ENCODE results near the gene GSDMA. TPM values are rescaled to one million over a fixed set of nuclear protein-coding genes. Genes with fewer than 3 reads are reported as not detected.

The GSDMA gene
- total RNA-seq, 4 donors from 2014 or later, result 0.11 to 0.99 (median 0.45) TPM; not detected in 1

- DNase-seq (ENCODE audit: extremely low spot score), result no peak
- intact Hi-C loops (cut with DNase I), result loop anchor here (10.0 kb wide), 1 partner anchor 197 kb away; no protein-coding TSS in a partner anchor
These were observed 10.7 kb upstream of the GSDMA start for GRCh38 chr17:39951924-39952679.

GRCh38 chr17:39952680-39953470, 9.9 kb upstream of the GSDMA start:
- TF ChIP-seq CTCF (IDR thresholded peaks at IDR 0.05) (no peak), EP300 (IDR thresholded peaks at IDR 0.05) (no peak), POLR2A (IDR thresholded peaks at IDR 0.05; ENCODE audit: low read depth) (no peak), POLR2AphosphoS5 (IDR thresholded peaks at IDR 0.05) (peak; percentile 64 to 71)
- intact Hi-C loops (cut with DNase I), result loop anchor here (10.0 kb wide), 1 partner anchor 198 kb away; no protein-coding TSS in a partner anchor
- Histone ChIP-seq H3K27ac (replicated peaks in 1 of 4) (peak overlapping the region; percentile 60 to 78 (median 66)), H3K27me3 (no peaks in the 10 kb centered on the region), H3K4me3 (peak overlapping the region; percentile 47 to 57 (median 49)), H3K4me1 (peaks cover 14 to 16% (median 15%) of the 10 kb centered on the region in 4 donors), H3K9me3 (no peaks in the 10 kb centered on the region), H3K36me3 (no peaks in the 10 kb centered on the region)
- DNase-seq (ENCODE audit: extremely low spot score), result peak; percentile 100
- 3% methylated on average over 16 of the region's 55 CpGs for WGBS

More at GRCh38 chr17:39951924-39952679, 10.7 kb upstream of the GSDMA start:
- Histone ChIP-seq H3K4me1 (peaks cover 14 to 16% (median 15%) of the 10 kb centered on the region in 4 donors), H3K27ac (replicated peaks in 1 of 4) (peak overlapping the region; percentile 56 to 63 (median 60)), H3K36me3 (no peaks in the 10 kb centered on the region), H3K4me3 (peak overlapping the region; percentile 47 to 57 (median 48)), H3K9me3 (no peaks in the 10 kb centered on the region), H3K27me3 (no peaks in the 10 kb centered on the region)
- WGBS, result 79% methylated on average over 17 of the region's 22 CpGs
- no peak for TF ChIP-seq EP300 (IDR thresholded peaks at IDR 0.05)
- no peak for TF ChIP-seq CTCF (IDR thresholded peaks at IDR 0.05)
- TF ChIP-seq POLR2AphosphoS5 (IDR thresholded peaks at IDR 0.05), result no peak
- no peak for TF ChIP-seq POLR2A (IDR thresholded peaks at IDR 0.05; ENCODE audit: low read depth)

GRCh38 chr17:39953471-39953888, 9.3 kb upstream of the GSDMA start:
- peak overlapping the region; percentile 53 to 78 (median 66) for H3K27ac ChIP-seq (replicated peaks in 1 of 4)
- H3K36me3 ChIP-seq, result no peaks in the 10 kb centered on the region
- no peaks in the 10 kb centered on the region for H3K9me3 ChIP-seq
- peaks cover 14 to 16% (median 15%) of the 10 kb centered on the region in 4 donors for H3K4me1 ChIP-seq
- DNase-seq (ENCODE audit: extremely low spot score), result no peak
- 9% methylated on average over 4 of the region's 9 CpGs for WGBS
- H3K4me3 ChIP-seq, result peak overlapping the region; percentile 38 to 50 (median 49)
- intact Hi-C loops (cut with DNase I), result loop anchor here (10.0 kb wide), 1 partner anchor 199 kb away; no protein-coding TSS in a partner anchor
- TF ChIP-seq POLR2A (IDR thresholded peaks at IDR 0.05; ENCODE audit: low read depth), result no peak
- no peak for TF ChIP-seq CTCF (IDR thresholded peaks at IDR 0.05)
- no peak for TF ChIP-seq EP300 (IDR thresholded peaks at IDR 0.05)
- no peak for TF ChIP-seq POLR2AphosphoS5 (IDR thresholded peaks at IDR 0.05)
- H3K27me3 ChIP-seq, result no peaks in the 10 kb centered on the region

- H3K27ac ChIP-seq (replicated peaks in 1 of 4), result no peak overlapping the region
- DNase-seq (ENCODE audit: extremely low spot score), result no peak
- intact Hi-C loops (cut with DNase I), result loop anchor here (10.0 kb wide), 1 partner anchor 200 kb away; no protein-coding TSS in a partner anchor
These were observed 7.9 kb upstream of the GSDMA start for GRCh38 chr17:39954876-39955275.

More at GRCh38 chr17:39954876-39955275, 7.9 kb upstream of the GSDMA start:
- no peaks in the 10 kb centered on the region for H3K36me3 ChIP-seq
- no peaks in the 10 kb centered on the region for H3K27me3 ChIP-seq
- no peak overlapping the region for H3K4me3 ChIP-seq
- TF ChIP-seq EP300 (IDR thresholded peaks at IDR 0.05) (no peak), POLR2AphosphoS5 (IDR thresholded peaks at IDR 0.05) (no peak), POLR2A (IDR thresholded peaks at IDR 0.05; ENCODE audit: low read depth) (no peak), CTCF (IDR thresholded peaks at IDR 0.05) (no peak)
- H3K9me3 ChIP-seq, result no peaks in the 10 kb centered on the region
- peaks cover 14 to 23% (median 21%) of the 10 kb centered on the region in 4 donors for H3K4me1 ChIP-seq
- WGBS, result 67% methylated on average over 3 of the region's 4 CpGs
